HG02763 (cell line): ENCODE measurements around the gene BSND.

Experiments
- ATAC-seq: cut with Tn5 transposase; IDR thresholded peaks from one replicate; pipeline ENCODE4 v1.9.1; 2021; ENCODE audit warnings: mild to moderate bottlenecking, moderate library complexity; ENCODE audit not compliant: unreplicated experiment

The BSND gene

GRCh38 chr1:55045430-55045829 is 46.7 kb downstream of the BSND start:
- no peak for ATAC-seq

- ATAC-seq, result no peak
These were observed 48.1 kb downstream of the BSND start for GRCh38 chr1:55046871-55047270.

GRCh38 chr1:55047611-55048010 is 48.9 kb downstream of the BSND start:
- no peak for ATAC-seq

- ATAC-seq, result no peak
These were observed 49.9 kb downstream of the BSND start for GRCh38 chr1:55048453-55049270.

- no peak for ATAC-seq
These were observed 50.7 kb downstream of the BSND start for GRCh38 chr1:55049271-55049913.

- no peak for ATAC-seq
These were observed 51.2 kb downstream of the BSND start for GRCh38 chr1:55049914-55050278.

GRCh38 chr1:55050283-55050682 is 51.5 kb downstream of the BSND start:
- no peak for ATAC-seq

- ATAC-seq, result no peak
These were observed 52.4 kb downstream of the BSND start for GRCh38 chr1:55051169-55051568.

- ATAC-seq, result no peak
These were observed 52.9 kb downstream of the BSND start for GRCh38 chr1:55051621-55052020.

GRCh38 chr1:55052221-55053142 is 53.7 kb downstream of the BSND start:
- ATAC-seq, result no peak

- no peak for ATAC-seq
These were observed 54.7 kb downstream of the BSND start for GRCh38 chr1:55053265-55053954.

- ATAC-seq, result no peak
These were observed 55.7 kb downstream of the BSND start for GRCh38 chr1:55054396-55054795.

GRCh38 chr1:55055084-55055882 is 56.5 kb downstream of the BSND start:
- ATAC-seq, result no peak

- no peak for ATAC-seq
These were observed 57.4 kb downstream of the BSND start for GRCh38 chr1:55055951-55056631.

- no peak for ATAC-seq
These were observed 57.9 kb downstream of the BSND start for GRCh38 chr1:55056632-55056992.

GRCh38 chr1:55057270-55057955 is 58.7 kb downstream of the BSND start:
- no peak for ATAC-seq

GRCh38 chr1:55057956-55058298 is 59.2 kb downstream of the BSND start:
- ATAC-seq, result no peak

- no peak for ATAC-seq
These were observed 60.8 kb downstream of the BSND start for GRCh38 chr1:55059302-55060132.
